Measurements from ENCODE around the gene TMEFF1.

Gene TMEFF1

GRCh38 chr9:100626949-100627348 is 154.0 kb downstream of the TMEFF1 start:
- no peak for DNase-seq
